IPS-NIHi11 (cell line): ENCODE data around the gene PRR16.

Source experiments
- DNase-seq: peaks from one replicate; pipeline ENCODE4 v3.0.0; 2012; ENCODE audit warnings: mixed read lengths, low spot score

The PRR16 gene

DNA sequence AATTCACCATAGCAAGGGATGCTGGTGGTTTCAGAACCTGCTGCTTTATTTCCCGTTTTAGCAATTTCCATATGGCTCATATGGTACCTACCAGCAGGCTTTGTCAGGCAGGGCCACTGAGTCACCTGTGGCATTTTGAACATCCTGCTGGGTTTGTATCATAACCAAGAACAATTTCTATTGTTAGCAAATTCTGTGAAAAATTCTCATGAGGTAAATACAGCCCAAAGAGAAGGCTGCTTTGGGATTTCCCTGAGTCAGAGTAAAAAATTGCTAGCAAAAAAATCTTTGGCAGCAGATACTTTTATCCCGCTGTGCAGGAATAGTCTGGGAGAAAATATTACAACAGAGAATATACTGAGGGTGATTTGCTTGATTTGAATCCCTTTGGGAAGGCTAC, 52.7 kb downstream of the PRR16 start:
- DNase-seq = no peak

- no peak for DNase-seq
Measured at GRCh38 chr5:120517607-120518252, 53.6 kb downstream of the PRR16 start.

- DNase-seq = no peak
Measured at GRCh38 chr5:120518581-120518980, 54.5 kb downstream of the PRR16 start.

DNA sequence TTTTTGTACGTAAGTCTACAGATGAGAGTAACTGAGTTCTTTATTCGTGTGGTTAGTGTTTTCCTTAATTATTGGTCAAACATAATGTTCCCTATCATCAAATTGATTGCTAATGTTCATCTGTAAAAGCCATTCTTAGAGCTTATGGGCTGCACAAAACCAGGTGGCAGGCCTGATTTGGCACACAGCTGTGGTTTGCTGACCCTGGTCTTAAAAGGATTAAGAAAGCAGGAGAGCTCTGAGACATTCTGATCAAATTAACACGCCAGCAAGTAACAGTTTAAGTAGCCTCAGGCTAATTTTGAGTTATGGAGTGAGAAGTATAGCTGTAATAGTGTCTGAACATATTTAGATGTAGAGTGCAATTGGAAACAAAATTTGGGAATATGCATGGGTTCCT, 63.2 kb downstream of the PRR16 start:
- no peak for DNase-seq

DNA sequence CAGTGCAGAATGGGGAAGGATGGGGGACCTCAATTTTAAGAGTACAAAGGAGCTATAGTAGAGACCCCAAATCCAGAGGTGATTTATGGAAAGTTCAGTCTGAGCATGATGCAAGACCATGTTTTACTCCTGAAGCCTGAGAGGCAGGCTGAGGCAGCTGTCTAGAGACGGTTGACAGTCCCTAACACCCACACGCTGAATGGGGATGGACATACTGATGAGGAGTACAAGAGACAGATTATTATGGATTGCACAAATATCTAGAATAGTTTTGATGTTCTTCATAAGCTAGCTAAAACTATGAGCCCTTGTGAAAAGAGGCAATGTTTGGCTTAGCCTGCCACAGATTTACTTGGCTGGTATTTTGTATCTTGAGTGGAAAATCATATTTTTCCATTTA, 64.5 kb downstream of the PRR16 start:
- DNase-seq = no peak

- no peak for DNase-seq
Measured at GRCh38 chr5:120529386-120529785, 65.3 kb downstream of the PRR16 start.

DNA sequence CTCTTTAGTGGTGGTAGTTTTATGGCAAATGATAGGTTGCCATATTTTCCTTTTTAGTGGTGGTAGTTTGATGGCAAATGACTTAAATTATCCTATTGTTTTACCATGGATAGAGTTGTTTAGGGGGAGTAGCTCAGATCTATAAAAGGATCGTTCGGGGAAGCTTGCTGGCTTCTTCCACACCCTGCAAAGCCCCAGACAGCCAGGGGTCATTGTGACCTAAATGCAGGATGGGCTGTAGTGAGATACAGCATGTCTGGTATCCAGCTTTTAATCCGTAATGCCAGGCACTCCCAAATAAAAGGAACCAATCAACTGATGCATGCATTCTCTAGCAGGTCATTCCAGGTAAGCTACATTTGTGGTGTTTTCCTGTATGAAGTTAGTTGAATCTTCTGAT, 67.1 kb downstream of the PRR16 start:
- DNase-seq = no peak

DNA sequence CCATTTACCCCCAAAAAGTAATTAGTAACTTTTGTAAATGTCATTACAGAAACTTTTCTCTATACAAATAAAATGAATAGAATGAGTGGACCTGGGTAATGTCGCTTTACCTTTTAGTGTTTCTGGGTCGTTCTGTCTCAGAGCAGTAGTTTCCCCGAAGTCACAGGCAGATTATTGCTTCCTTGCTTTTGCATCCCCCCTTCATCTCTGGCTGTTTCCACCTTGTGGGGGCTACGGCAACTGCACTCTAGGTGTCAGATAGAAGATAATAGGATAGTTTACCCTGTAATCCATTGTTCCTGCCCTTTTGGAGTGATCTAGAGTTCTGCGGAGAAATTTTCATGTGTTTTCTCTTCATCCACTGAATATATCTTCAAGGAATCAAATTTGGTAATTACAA, 68.7 kb downstream of the PRR16 start:
- DNase-seq = peak; percentile 52

GRCh38 chr5:120533581-120533980, 69.5 kb downstream of the PRR16 start:
- DNase-seq = no peak

DNA sequence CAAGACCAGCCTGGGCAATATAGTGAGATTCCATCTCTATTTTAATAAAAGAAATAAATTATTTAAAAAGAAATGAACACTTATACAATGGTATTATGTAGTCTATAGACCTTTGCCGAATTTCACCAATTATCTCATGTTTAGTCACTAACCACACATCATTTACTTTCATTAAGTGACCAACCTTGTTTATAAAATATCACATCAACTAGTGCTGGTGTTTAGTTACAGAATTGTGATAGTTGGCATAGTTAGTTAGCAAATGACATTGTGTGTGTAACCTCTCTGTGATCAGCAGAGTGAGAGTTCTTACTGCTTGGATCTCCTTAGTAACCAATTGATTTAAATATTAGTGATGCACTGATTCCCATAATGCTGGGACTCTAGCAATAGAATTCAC, 71.8 kb downstream of the PRR16 start:
- DNase-seq = no peak

GRCh38 chr5:120538149-120538548, 74.0 kb downstream of the PRR16 start:
- DNase-seq = no peak

- DNase-seq = no peak
Measured at GRCh38 chr5:120538644-120539043, 74.5 kb downstream of the PRR16 start.

- no peak for DNase-seq
Measured at GRCh38 chr5:120539471-120539870, 75.4 kb downstream of the PRR16 start.

GRCh38 chr5:120540097-120540496, 76.0 kb downstream of the PRR16 start:
- no peak for DNase-seq

DNA sequence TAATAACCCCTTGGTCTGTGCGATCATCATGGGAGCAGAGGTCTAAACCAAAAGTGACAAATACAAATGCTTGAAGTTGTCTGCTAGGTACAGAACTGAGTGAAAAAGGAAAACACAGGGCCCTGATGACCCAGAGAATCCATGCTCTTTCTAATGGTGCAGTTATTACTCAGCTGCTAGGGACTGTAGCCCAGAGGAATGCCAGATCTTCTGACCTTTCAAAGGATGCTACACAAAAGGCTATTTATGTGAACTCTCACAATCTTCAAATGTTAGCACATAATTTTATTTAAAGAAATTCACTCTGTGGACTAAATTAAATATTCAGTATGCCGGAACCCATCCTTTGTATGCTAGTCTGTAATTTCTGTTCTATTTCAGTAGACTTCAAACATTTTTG, 79.9 kb downstream of the PRR16 start:
- DNase-seq = no peak

DNA sequence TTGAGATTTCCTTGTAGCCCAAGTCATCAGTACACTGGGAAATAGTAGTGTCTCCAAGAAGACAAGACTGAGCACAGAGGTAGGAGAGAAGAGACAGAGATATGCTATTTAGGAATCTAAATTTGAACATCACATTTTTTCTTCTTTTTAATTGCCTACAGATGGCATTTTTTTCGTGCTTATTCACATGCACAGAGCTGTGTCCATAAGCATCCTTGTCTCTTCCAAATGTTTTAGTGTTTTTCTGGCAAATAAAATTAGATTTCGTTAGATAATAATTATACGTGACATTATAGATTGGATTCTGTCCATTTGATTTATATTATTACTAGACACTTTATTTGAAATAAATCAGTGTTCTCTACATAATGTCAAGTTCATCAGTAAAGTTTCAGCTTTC, 80.9 kb downstream of the PRR16 start:
- no peak for DNase-seq

- DNase-seq = no peak
Measured at GRCh38 chr5:120545951-120546350, 81.9 kb downstream of the PRR16 start.

DNA sequence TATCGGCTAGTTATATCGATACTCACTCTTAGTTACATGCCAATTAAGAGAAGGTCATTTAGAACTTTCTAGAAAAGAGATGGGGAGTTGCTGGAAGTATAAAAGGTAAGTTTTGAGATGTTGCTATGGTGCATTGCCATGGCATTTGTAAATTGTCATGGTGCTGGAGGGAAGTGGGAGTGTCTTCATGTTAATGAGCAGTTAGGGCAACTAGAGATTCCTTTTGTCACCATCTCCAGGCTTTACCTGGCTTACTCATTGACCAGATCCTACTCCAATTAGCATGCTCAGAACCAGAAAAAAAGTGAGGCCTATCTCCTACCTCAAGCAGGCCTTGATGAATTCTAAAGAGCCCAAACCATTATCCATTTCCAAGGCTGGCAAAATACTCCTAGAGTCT, 82.8 kb downstream of the PRR16 start:
- no peak for DNase-seq

- DNase-seq = no peak
Measured at GRCh38 chr5:120550358-120550757, 86.3 kb downstream of the PRR16 start.

GRCh38 chr5:120552638-120553037, 88.5 kb downstream of the PRR16 start:
- DNase-seq = no peak

GRCh38 chr5:120555345-120555744, 91.2 kb downstream of the PRR16 start:
- DNase-seq = no peak

DNA sequence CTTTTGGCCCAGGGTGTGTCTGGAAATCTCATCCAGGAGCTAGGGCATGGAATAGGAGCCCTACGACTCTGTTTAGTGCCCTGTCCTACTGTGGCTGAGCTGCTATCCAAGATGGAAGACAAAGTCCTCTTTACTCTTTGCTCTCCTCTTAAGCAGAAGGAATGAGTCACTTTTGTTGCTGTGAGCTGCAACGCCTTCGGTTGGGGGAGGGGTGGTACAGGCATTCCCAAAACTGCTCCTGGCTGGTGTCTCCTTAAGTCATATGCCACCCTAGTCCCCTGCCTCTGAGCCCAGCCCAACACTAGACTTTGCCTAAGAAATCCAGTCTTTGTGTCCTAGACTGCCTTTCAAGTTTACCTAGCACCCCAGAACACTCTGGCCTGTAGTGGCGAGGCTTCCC, 99.9 kb downstream of the PRR16 start:
- DNase-seq = no peak

DNA sequence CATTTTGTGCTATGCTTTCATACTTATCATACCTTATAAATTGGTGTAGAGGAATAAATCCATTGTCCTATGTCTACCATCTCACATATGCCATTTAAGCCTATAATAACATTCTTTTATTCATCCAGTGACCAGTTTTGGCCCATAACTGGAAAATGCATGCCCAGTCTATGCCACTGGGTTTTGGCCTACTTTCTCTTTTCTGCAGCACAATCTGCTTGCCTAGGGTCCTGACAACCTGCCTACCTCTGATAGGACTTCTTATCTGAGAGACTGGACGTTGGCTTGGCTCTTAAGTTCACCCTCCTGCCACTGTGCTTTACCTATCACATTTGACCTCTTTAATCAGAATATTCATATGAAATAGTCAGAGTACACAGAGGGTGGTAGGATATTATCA, 103.0 kb downstream of the PRR16 start:
- DNase-seq = no peak

GRCh38 chr5:120567921-120568320, 103.8 kb downstream of the PRR16 start:
- no peak for DNase-seq

DNA sequence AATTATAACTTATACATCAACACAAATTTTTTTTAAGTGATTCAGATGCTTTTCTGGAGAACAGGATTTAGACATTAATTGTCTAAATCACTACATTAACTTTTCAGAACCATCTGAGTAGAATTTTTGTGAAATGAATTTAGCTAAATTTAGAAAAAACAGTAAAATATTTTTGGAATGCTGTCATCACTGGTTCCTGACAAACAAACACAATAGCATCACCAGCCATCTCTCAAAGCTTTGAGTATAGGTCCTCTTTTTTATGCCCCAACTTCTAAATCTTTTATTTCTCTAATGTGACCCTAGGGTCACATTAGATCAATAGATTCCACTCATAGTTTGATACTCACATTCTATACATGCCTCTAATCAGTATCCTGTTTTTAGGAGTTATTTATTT, 104.6 kb downstream of the PRR16 start:
- DNase-seq = no peak
